Smooth muscle cell (in vitro differentiated cells): ENCODE results near the gene HS3ST6. TPM values are rescaled to one million over a fixed set of nuclear protein-coding genes. Genes with fewer than 3 reads are reported as not detected.

Experiments used
- DNase-seq: peaks from one replicate; lab custom pipeline; 2025; ENCODE audit not compliant: unreplicated experiment; lab: John Stamatoyannopoulos, UW
- H2AFZ ChIP-seq: fragments of 200-600 bp; sonication (generic); 2 replicates; pipeline ENCODE4 v1.6.0; 2016; ENCODE audit warnings: antibody characterized with exemption, low read depth, mild to moderate bottlenecking
- H3F3A ChIP-seq: fragments of 200-600 bp; sonication (generic); 2 replicates; pipeline ENCODE4 v1.6.0; 2017; ENCODE audit warnings: antibody characterized with exemption, low read depth
- H3K27ac ChIP-seq: fragments of 200-600 bp; sonication (generic); 2 replicates; pipeline ENCODE4 v1.5.1; 2016; ENCODE audit warnings: low read depth, mild to moderate bottlenecking
- H3K27me3 ChIP-seq: fragments of 200-600 bp; sonication (generic); 2 replicates; pipeline ENCODE4 v1.6.1; 2016; ENCODE audit warnings: low read depth, mild to moderate bottlenecking
- H3K36me3 ChIP-seq: fragments of 200-600 bp; sonication (generic); 2 replicates; pipeline ENCODE4 v1.5.1; 2016; ENCODE audit warnings: low read depth
- H3K4me1 ChIP-seq: fragments of 200-600 bp; sonication (generic); 2 replicates; pipeline ENCODE4 v1.5.1; 2016; ENCODE audit warnings: low read depth
- H3K4me2 ChIP-seq: fragments of 200-600 bp; sonication (generic); 2 replicates; pipeline ENCODE4 v1.6.0; 2016; ENCODE audit warnings: mild to moderate bottlenecking
- H3K4me3 ChIP-seq: fragments of 200-600 bp; sonication (generic); 2 replicates; pipeline ENCODE4 v1.5.1; 2016; ENCODE audit warnings: mild to moderate bottlenecking
- H3K79me2 ChIP-seq: fragments of 200-600 bp; sonication (generic); 2 replicates; pipeline ENCODE4 v1.6.0; 2016; ENCODE audit warnings: low read depth, mild to moderate bottlenecking
- H3K9ac ChIP-seq: fragments of 200-600 bp; sonication (generic); 2 replicates; pipeline ENCODE4 v1.6.0; 2016; ENCODE audit warnings: low read depth
- H3K9me3 ChIP-seq: fragments of 200-600 bp; sonication (generic); replicated peaks from 2 replicates; pipeline ENCODE4 v1.5.1; 2016; ENCODE audit warnings: low read depth
- H4K20me1 ChIP-seq: fragments of 200-600 bp; sonication (generic); 2 replicates; pipeline ENCODE4 v1.6.0; 2016; ENCODE audit warnings: low read depth
- WGBS: methylation state at CpG from one replicate; pipeline ENCODE4 v1.1.7; 2016; ENCODE audit warnings: low lambda C conversion rate; 5-methylcytosine and 5-hydroxymethylcytosine counted together
- polyA plus RNA-seq: library from polyadenylated mRNA; unstranded; fragments of >200 nt; fragmentation: Nextera tagmentation; extraction: Ambion mirVana; gene quantifications from 2 replicates; pipeline ENCODE4 v1.2.1, GENCODE V29; 2016
- total RNA-seq: library from RNA; depleted of rRNA; stranded (reverse); fragments of >200 nt; gene quantifications from 2 replicates; pipeline ENCODE4 v1.2.3, GENCODE V29; 2014
- TF ChIP-seq, protein P1 (sequence below): fragments of 200-600 bp; sonication (generic); IDR thresholded peaks from 2 replicates; pipeline ENCODE4 v1.5.1; 2017; ENCODE audit warnings: borderline replicate concordance, mild to moderate bottlenecking, antibody characterized with exemption; ENCODE audit not compliant: insufficient read depth, poor library complexity, severe bottlenecking

HS3ST6 gene
- total and polyA plus RNA-seq, 2 experiments from 2014 or later = not detected

DNA sequence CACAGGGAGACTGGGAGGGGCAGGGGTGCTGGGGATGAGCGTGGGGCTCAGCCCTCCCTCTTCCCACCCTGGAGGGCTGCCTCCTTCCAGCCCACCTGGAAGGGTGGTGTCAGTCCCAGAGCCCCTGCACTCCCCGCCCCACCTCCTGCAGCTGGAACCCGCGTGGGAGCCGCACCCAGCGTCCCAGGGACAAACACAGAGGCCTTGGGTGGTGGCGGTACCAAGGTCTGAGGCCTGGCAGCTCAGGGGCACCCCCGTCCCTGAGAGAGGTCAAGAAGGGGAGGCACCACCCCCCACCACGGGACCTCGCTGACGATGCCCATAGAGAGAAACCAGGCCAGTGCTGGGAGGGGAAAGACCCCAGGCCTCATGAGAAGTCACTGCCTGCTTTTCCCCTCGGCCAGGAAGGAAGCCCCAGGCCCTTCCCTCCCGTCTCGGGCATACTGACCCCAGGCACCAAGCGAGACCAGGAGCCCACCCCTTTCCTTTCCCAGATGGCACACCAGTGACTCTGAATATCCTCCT, 4.1 kb downstream of the HS3ST6 start:
- Histone ChIP-seq H3K27ac (no peak overlapping the region), H3K36me3 (no peaks in the 10 kb centered on the region), H3K4me2 (no peak overlapping the region), H3K27me3 (peaks cover 30% of the 10 kb centered on the region), H4K20me1 (no peaks in the 10 kb centered on the region), H3F3A (no peaks in the 10 kb centered on the region), H3K9me3 (no peaks in the 10 kb centered on the region), H3K4me1 (peaks cover 10% of the 10 kb centered on the region), H3K4me3 (no peak overlapping the region), H3K9ac (no peak overlapping the region), H3K79me2 (no peaks in the 10 kb centered on the region), H2AFZ (no peak overlapping the region)
- 71% methylated on average over 14 of the region's 15 CpGs for WGBS
- TF ChIP-seq, protein P1, sequence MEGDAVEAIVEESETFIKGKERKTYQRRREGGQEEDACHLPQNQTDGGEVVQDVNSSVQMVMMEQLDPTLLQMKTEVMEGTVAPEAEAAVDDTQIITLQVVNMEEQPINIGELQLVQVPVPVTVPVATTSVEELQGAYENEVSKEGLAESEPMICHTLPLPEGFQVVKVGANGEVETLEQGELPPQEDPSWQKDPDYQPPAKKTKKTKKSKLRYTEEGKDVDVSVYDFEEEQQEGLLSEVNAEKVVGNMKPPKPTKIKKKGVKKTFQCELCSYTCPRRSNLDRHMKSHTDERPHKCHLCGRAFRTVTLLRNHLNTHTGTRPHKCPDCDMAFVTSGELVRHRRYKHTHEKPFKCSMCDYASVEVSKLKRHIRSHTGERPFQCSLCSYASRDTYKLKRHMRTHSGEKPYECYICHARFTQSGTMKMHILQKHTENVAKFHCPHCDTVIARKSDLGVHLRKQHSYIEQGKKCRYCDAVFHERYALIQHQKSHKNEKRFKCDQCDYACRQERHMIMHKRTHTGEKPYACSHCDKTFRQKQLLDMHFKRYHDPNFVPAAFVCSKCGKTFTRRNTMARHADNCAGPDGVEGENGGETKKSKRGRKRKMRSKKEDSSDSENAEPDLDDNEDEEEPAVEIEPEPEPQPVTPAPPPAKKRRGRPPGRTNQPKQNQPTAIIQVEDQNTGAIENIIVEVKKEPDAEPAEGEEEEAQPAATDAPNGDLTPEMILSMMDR = no peak
- DNase-seq = no peak

DNA sequence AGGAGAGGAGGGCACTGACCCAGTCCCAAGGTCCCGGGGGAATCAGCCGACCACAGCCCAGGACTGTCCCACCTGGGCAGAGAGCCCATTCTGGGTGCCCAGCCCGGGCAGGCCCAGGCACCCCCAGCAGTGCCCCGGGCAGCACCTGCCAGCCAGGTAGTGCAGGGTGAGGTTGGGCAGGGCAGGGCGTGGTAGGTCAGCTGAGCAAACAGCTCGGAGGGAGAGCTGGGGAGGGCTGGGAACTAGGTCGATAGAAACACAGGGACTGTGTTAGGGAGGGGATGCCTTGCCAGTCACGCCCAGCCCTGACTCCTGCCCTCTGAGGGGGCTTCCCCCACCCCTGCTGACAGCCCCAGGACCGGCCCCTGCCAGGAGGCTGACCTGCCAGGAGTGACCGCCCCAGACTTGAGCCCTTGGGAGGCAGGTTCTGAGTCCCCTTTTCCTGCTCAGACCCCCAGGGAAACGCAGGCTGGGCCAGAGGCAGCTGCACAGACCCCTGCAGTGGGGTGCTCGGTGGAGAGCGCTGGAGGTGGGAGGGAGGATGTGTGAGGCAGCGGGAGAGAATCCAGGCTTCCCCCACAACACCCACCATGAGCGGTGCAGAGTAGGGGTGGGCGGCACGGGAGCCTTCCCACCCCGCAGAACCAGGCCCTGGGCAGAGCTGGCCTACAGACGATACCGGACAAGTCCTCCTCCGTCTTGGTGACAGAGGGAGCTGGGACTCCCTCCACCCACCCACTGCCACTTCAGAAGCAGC, 4.7 kb downstream of the HS3ST6 start:
- no peaks in the 10 kb centered on the region for H3K9me3 ChIP-seq
- H3K9ac ChIP-seq = no peak overlapping the region
- H3K4me2 ChIP-seq = no peak overlapping the region
- 77% methylated on average over 19 of the region's 21 CpGs for WGBS
- no peak overlapping the region for H2AFZ ChIP-seq
- no peak overlapping the region for H3K4me3 ChIP-seq
- H3K36me3 ChIP-seq = no peaks in the 10 kb centered on the region
- peaks cover 23% of the 10 kb centered on the region for H3K27me3 ChIP-seq
- no peaks in the 10 kb centered on the region for H4K20me1 ChIP-seq
- DNase-seq = no peak
- H3K27ac ChIP-seq = no peak overlapping the region
- TF ChIP-seq, protein P1 = no peak
- H3K4me1 ChIP-seq = peaks cover 10% of the 10 kb centered on the region
- no peaks in the 10 kb centered on the region for H3K79me2 ChIP-seq
- H3F3A ChIP-seq = no peaks in the 10 kb centered on the region

DNA sequence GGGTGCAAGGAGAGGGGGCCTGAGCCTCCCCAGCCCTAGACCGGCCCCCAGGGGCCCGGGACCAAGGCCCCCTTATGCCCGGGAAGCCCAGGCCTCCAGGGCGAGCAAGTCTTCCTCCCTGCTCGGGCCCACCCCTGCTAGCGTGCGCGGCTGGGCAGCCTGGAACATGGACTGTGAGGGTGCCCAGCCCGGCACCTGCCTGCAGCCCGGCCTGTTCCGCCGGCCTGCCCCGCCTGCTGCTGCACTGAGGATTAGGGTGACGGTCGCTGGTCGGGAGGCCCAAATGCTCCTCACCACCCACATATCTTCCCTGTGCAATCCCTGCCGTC, 6.0 kb downstream of the HS3ST6 start:
- Histone ChIP-seq H3K36me3 (no peaks in the 10 kb centered on the region), H3K9me3 (no peaks in the 10 kb centered on the region), H3K27ac (no peak overlapping the region), H3K4me1 (peaks cover 5% of the 10 kb centered on the region), H3K27me3 (peaks cover 14% of the 10 kb centered on the region), H2AFZ (no peak overlapping the region), H3K9ac (no peak overlapping the region), H3K4me3 (no peak overlapping the region), H3F3A (no peaks in the 10 kb centered on the region), H3K79me2 (no peaks in the 10 kb centered on the region), H4K20me1 (no peaks in the 10 kb centered on the region), H3K4me2 (no peak overlapping the region)
- TF ChIP-seq, protein P1 = no peak
- WGBS = 93% methylated on average over 17 of the region's 17 CpGs
- no peak for DNase-seq
